Tibial nerve (tissue), 4 donors: ENCODE results near the gene ZNF32. TPM values are rescaled to one million over a fixed set of nuclear protein-coding genes. Genes with fewer than 3 reads are reported as not detected.
"Not testable (repeated sequence)": the region's sequence is repeated elsewhere in the genome, so short reads cannot be mapped to it uniquely, and the experiment has no call there.

ENCODE experiments used
- DNase-seq, 2 donors: peaks; one replicate each; pipeline ENCODE4 v3.0.0-alpha.2; 2019; ENCODE audit warnings: low spot score in 2 of 2
- H3K27ac ChIP-seq, 4 donors: fragments of 200-600 bp; sonication (generic) in 3 of 4; one replicate each; pipeline ENCODE4 v1.5.1; 2017 to 2019; ENCODE audit warnings: mild to moderate bottlenecking in 1 of 4
- H3K27me3 ChIP-seq, 2 donors: fragments of 200-600 bp; sonication (generic) in 1 of 2; one replicate each; pipeline versions ENCODE4 v1.5.1 to v1.6.0; 2017 to 2019
- H3K36me3 ChIP-seq, 3 donors: fragments of 200-600 bp; sonication (generic); one replicate each; pipeline ENCODE4 v1.5.1; 2018 to 2019
- H3K4me1 ChIP-seq, 4 donors: fragments of 200-600 bp; sonication (generic) in 3 of 4; one replicate each; pipeline ENCODE4 v1.5.1; 2017 to 2019
- H3K4me3 ChIP-seq, 4 donors: fragments of 200-600 bp; sonication (generic) in 3 of 4; one replicate each; pipeline ENCODE4 v1.5.1; 2017 to 2019; ENCODE audit warnings: mild to moderate bottlenecking in 1 of 4, moderate library complexity in 1 of 4
- H3K9me3 ChIP-seq, 4 donors: fragments of 200-600 bp; sonication (generic) in 3 of 4; one replicate each; pipeline ENCODE4 v1.5.1; 2017 to 2019
- CTCF ChIP-seq, 5 experiments: fragments of 200-600 bp in 3 of 5; fragments of 450-650 bp in 2 of 5; sonication (generic) in 3 of 5; IDR thresholded peaks; one replicate each; pipeline ENCODE4 v1.5.1; 2016 to 2019; ENCODE audit warnings: antibody characterized with exemption in 5 of 5, mild to moderate bottlenecking in 3 of 5, moderate library complexity in 2 of 5
- EP300 ChIP-seq, 2 donors: sonication (generic); formaldehyde crosslinking; IDR thresholded peaks; one replicate each; pipeline ENCODE4 v1.6.1; 2017; ENCODE audit warnings: antibody characterized with exemption in 2 of 2, mild to moderate bottlenecking in 1 of 2
- POLR2A ChIP-seq, 2 donors: fragments of 450-650 bp; IDR thresholded peaks; one replicate each; pipeline ENCODE4 v1.6.1; 2017; ENCODE audit warnings: antibody characterized with exemption in 2 of 2, mild to moderate bottlenecking in 2 of 2, moderate library complexity in 2 of 2
- WGBS, 2 donors: methylation state at CpG; one replicate each; pipeline ENCODE4 v1.1.5; 2018; 5-methylcytosine and 5-hydroxymethylcytosine counted together
- total RNA-seq, 4 donors: library from RNA; depleted of rRNA; stranded (reverse); fragments of >200 nt; gene quantifications; one replicate each; pipeline ENCODE4 v1.1.0, GENCODE V29; 2016

The ZNF32 gene
- total RNA-seq, 4 donors from 2014 or later: 33.6 to 66.1 (median 52.5) TPM

GRCh38 chr10:43610636-43611035 is 38.0 kb downstream of the ZNF32 start:
- H3K4me3 ChIP-seq: no peak overlapping the region
- peaks cover 0 to 11% (median 2%) of the 10 kb centered on the region in 4 donors for H3K4me1 ChIP-seq
- peaks cover 0 to 74% (median 17%) of the 10 kb centered on the region in 3 donors for H3K36me3 ChIP-seq
- no peak overlapping the region for H3K27ac ChIP-seq
- no peaks in the 10 kb centered on the region for H3K27me3 ChIP-seq
- DNase-seq: no peak
- peaks cover 0 to 6% (median 1%) of the 10 kb centered on the region in 4 donors for H3K9me3 ChIP-seq
- TF ChIP-seq EP300 (IDR thresholded peaks at IDR 0.05) (no peak), POLR2A (IDR thresholded peaks at IDR 0.05) (no peak), CTCF (IDR thresholded peaks at IDR 0.05) (no peak)

- Histone ChIP-seq H3K36me3 (peaks cover 0 to 40% (median 13%) of the 10 kb centered on the region in 3 donors), H3K9me3 (no peaks in the 10 kb centered on the region), H3K4me3 (peak overlapping the region in 3 of 4 donors; percentile 85 to 95 (median 94)), H3K4me1 (peaks cover 0 to 11% (median 2%) of the 10 kb centered on the region in 4 donors), H3K27ac (peak overlapping the region in 2 of 4 donors; percentile 62 to 83), H3K27me3 (no peaks in the 10 kb centered on the region)
- TF ChIP-seq POLR2A (IDR thresholded peaks at IDR 0.05) (no peak), EP300 (IDR thresholded peaks at IDR 0.05) (no peak), CTCF (IDR thresholded peaks at IDR 0.05) (no peak)
- DNase-seq: no peak
- 53 to 61% methylated on average over 10 of the region's 10 CpGs for WGBS, 2 donors
Observed at GRCh38 chr10:43607199-43607573, 41.5 kb downstream of the ZNF32 start.

GRCh38 chr10:43606323-43607198 is 42.1 kb downstream of the ZNF32 start, which contains the start of gene ZNF485:
Gene ZNF485 (plus strand): TSS chr10:43606438. CDS start chr10:43607051, 613 bp downstream.
- no peaks in the 10 kb centered on the region for H3K9me3 ChIP-seq
- H3K27me3 ChIP-seq: no peaks in the 10 kb centered on the region
- H3K4me3 ChIP-seq: peak within 1 kb of the TSS; percentile 85 to 95 (median 92)
- TF ChIP-seq EP300 (IDR thresholded peaks at IDR 0.05) (peak in 1 of 2 donors; percentile 66), POLR2A (IDR thresholded peaks at IDR 0.05) (peak in 1 of 2 donors; percentile 23), CTCF (IDR thresholded peaks at IDR 0.05) (no peak)
- peaks cover 0 to 11% (median 2%) of the 10 kb centered on the region in 4 donors for H3K4me1 ChIP-seq
- H3K36me3 ChIP-seq: peaks cover 0 to 34% (median 13%) of the 10 kb centered on the region in 3 donors
- peak; percentile 22 to 27 for DNase-seq
- WGBS, 2 donors: 2% methylated on average over 36 to 44 of the region's 58 CpGs
- peak within 1 kb of the TSS; percentile 39 to 83 (median 68) for H3K27ac ChIP-seq

GRCh38 chr10:43605850-43606322 is 42.8 kb downstream of the ZNF32 start:
- WGBS, 2 donors: 54 to 58% methylated on average over 12 of the region's 12 CpGs
- peak overlapping the region in 3 of 4 donors; percentile 62 to 83 (median 75) for H3K27ac ChIP-seq

GRCh38 chr10:43601576-43601975 is 47.1 kb downstream of the ZNF32 start:
- not testable (repeated sequence) for H3K4me1 ChIP-seq, H3K36me3 ChIP-seq, DNase-seq, H3K27ac ChIP-seq, H3K27me3 ChIP-seq, H3K4me3 ChIP-seq, H3K9me3 ChIP-seq
- 90 to 92% methylated on average over 6 of the region's 6 CpGs for WGBS, 2 donors

More at GRCh38 chr10:43605850-43606322, 42.8 kb downstream of the ZNF32 start:
- no peaks in the 10 kb centered on the region for H3K27me3 ChIP-seq
- TF ChIP-seq EP300 (IDR thresholded peaks at IDR 0.05) (no peak), POLR2A (IDR thresholded peaks at IDR 0.05) (no peak), CTCF (IDR thresholded peaks at IDR 0.05) (no peak)
- H3K36me3 ChIP-seq: peaks cover 0 to 27% (median 6%) of the 10 kb centered on the region in 3 donors
- no peak for DNase-seq
- no peaks in the 10 kb centered on the region for H3K9me3 ChIP-seq
- H3K4me1 ChIP-seq: peaks cover 0 to 11% (median 2%) of the 10 kb centered on the region in 4 donors
- peak overlapping the region; percentile 85 to 95 (median 92) for H3K4me3 ChIP-seq
